IPS DF 4.7 (cell line): ENCODE measurements around the gene ASTE1.
"Not testable (repeated sequence)": the region's sequence is repeated elsewhere in the genome, so short reads cannot be mapped to it uniquely, and the experiment has no call there.

ENCODE experiments used
- DNase-seq: peaks from one replicate; pipeline ENCODE4 v3.0.0-alpha.2; 2013; ENCODE audit warnings: low spot score; ENCODE audit errors: extremely low read depth

Gene ASTE1, protein sequence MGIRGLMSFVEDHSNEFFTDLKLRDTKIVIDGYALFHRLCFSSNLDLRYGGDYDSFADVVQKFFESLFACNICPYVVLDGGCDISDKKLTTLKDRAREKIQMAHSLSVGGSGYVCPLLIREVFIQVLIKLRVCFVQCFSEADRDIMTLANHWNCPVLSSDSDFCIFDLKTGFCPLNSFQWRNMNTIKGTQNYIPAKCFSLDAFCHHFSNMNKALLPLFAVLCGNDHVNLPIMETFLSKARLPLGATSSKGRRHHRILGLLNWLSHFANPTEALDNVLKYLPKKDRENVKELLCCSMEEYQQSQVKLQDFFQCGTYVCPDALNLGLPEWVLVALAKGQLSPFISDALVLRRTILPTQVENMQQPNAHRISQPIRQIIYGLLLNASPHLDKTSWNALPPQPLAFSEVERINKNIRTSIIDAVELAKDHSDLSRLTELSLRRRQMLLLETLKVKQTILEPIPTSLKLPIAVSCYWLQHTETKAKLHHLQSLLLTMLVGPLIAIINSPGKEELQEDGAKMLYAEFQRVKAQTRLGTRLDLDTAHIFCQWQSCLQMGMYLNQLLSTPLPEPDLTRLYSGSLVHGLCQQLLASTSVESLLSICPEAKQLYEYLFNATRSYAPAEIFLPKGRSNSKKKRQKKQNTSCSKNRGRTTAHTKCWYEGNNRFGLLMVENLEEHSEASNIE

DNA sequence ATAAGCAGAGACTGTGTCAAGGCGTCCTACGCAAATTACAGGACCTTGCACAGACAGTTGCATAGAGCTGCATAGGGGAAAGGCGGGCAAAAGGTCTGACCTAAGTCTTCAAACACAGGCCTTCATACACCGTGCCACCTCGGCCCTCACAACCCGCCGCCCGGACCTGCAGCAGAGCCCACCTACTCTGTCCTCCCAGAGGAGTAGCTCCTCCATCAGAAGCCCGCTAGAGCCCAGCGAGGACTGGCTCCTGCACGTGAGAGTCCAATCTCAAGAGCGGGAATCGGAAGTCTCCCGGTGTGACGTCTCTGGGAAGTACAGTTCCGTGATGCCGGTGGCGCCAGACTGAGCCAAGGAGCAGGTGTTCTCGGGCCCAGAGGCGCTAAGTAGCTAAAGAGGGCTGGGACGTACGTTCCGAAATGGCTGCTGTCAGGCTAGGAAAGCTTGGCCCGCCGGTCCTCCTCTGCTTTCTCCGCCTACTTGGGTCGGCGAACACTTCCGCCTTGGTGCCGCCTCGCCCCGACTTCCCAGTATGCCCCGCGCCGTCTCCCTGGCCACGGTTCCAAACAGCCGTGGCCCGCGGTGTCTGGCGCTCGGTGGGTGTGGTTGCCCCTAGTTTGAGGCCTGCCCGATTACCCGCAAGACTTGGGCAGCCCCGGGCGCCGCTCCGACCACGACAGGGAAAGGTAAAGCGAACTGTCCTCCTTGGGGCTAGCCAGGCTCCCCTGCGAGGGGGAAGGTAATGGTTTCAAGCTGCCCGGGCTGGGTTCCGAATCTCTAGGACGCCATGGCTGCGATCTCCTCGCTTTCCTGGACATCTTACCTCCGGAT lies at the start of gene ASTE1, which contains the start of gene NEK11:
Gene ASTE1 (minus strand): TSS at position 505 of the 831 bp plus-strand sequence. CDS start 1,519 bp downstream, outside the sequence.
Gene NEK11 (plus strand): TSS at position 557 of the 831 bp plus-strand sequence. CDS start 2,832 bp downstream, outside the sequence.
- DNase-seq = no peak

DNA sequence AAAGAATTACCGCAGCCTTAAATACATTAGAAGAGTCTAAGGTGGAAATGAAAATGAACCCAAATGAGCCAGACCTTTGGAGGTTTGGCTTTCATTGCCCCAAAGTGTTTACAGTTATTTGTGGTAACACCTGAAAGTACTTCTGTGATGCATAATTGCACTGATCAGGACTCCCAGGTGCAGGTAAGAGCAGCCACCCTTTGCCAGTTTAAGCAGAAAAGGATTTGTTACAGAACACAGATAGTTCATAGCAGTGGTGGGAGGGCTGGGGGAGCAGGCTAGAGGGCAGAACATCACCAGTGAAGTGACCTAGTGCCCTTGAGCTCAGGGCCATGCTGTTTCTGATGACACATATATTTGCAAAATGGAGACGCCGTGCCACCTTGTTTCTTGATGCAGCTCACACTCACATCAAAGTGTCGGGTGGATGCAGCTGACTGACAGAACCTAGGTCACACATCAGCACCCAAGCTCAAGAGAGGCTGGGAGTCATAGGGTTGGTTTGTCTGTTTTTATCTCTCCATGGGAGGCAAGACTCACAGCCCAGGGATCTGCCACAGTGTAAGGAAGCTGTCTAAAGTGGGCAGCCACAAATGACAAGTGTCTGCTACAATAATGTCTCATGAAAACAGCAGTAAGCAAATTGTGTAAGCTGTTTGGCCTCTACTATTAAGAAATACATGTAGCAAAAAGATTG lies 49.2 kb upstream of the ASTE1 start:
- DNase-seq = no peak

DNA sequence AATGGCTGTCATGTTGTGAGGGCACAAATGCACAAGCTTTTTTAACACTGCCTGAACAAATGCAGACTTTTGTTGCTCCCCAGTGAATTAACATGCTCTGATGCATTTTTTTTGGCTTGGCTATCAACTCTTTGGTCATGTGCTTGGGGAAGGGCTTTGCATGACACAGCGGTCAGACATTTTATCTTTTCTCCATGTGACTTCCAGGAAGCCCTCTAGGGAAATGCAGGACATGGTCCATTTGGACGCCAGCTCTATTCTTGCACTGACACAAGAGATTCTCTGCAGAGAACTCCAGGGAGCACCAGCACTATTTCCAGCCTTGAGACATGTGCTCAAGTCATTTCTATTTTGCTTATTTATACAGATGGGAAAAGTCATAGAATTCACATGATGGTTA lies 46.2 kb upstream of the ASTE1 start:
- DNase-seq = no peak

DNA sequence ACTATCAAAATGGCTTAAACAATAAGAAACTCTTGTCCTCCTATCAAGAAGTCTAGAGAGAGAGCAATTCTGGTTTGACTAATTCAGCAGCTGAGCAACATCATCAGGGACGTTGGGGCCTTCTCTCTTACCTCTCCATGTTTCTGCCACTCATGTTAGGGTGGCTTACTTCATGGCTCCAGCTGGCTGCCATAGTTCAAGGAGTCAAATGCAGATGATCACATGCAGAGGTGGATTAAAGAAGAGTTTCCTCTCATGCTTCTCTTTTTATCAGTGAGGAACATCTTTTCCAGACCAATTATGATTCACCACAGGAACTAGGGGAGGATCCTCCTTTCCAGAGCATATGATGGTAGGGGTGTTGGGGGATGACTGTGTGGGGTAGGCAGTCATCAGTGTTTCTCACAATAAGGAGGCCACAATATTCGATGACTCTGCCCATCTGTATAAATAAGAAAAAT lies 45.5 kb upstream of the ASTE1 start:
- no peak for DNase-seq

DNA sequence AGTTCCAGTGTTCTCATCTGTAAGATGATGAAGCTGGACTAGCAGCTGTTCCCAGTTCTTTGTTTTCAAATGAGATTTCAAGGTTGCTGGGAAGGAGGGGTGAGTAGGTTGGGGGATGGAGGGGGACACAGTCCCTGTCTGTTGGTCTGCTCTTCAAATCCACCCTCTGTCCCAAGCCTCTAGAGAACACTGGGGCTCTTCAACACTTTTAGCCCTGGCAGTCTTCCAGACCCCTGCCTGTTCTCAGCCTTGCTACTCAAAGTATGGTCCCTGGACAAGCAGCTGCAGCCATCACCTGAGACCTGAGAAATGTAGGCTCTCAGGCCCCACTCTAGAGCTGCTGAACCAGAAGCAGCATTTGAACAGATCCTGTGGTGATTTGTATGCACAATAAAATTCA lies 41.4 kb upstream of the ASTE1 start:
- DNase-seq = no peak

DNA sequence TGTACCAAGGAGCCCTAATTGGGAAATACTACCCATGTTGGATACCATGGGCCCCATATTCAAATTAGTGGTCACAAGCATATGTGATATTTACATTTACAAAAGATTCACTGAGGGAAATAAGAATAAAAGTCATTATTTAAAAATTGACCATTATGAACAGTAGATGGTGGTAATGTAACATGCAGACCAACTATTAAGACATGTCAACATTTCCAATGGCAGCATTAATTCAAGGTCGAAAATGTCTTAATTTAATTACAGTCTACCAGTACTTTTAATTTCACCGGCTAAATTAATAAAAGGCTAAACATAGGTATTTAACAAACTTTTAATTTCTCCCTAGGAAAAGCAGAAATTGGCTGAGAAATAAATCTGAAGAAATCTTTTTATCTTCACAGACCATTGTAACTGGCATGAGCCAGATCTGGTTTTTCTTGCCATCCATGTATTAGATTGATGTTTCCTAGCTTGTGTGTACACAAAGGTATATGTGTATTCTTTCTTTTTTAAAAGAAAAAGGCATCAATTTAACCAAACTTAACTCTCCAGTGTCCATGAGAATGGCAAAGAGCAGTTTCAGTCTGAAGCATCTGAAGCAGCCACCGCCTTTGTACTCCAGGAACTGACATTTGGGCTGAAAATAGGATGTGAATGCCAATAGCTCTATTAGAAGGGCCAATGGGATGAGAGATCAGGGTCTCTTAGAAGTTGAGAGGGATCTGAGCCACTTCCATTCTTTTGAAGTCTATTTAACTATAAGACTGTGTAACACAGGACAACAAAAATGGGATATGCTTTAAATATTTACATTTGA lies 26.6 kb upstream of the ASTE1 start:
- DNase-seq = no peak

DNA sequence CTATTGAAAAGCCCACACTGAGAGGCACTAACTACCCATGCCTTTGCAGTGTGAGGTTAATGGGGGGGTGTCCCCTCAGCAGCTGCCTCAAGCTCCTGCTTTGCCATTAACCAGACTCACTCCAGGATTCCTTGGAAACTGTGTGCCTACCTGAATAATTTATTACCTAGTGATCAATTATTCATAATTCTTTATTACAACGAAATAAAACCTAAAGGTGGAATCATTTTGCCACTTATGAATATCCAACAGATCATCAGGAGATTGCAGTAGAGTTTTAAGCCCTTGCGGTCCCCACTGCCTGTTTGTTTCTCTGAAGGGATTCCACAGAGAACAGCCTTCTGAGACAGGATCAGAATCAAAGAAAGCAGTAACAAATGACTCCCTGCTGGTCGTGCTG lies 23.4 kb upstream of the ASTE1 start:
- no peak for DNase-seq

DNA sequence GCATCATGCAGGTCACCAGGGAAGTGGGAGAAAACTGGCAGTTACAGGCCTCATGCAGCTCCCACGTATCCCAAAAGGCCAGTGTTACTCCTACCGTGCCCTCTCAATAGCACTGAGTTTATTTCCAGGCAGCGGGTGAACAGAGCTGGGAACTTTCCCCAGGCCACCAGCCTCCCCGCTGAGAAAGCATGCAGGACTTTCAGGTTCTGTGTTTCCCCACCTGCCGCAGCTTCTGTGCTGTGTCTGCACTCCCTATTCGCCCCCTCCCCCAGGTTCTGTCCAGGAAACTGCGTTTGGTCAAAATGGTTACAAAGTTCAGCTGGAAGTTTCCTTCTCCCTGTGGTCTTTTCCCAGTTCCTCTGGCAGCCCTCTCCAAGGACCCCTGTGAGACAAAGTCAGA lies 21.4 kb upstream of the ASTE1 start:
- no peak for DNase-seq

DNA sequence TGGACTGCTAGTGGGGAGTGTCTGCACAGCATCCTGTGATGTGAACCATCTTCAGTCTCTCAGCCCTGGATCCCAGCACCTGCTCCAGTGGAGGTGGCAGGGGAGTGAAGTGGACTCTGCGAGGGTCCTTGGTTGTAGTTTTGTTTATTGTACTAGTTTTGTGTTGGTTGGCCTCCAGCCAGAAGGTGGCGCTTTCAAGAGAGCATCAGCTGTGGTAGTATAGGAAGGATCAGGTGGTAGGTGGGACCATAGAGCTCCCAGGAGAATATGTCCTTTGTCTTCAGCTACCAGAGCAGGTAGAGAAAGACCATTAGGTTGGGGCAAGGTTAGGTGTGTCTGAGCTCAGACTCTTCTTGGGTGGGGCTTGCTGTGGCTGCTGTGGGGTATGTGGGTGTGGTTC lies 21.0 kb upstream of the ASTE1 start:
- no peak for DNase-seq

DNA sequence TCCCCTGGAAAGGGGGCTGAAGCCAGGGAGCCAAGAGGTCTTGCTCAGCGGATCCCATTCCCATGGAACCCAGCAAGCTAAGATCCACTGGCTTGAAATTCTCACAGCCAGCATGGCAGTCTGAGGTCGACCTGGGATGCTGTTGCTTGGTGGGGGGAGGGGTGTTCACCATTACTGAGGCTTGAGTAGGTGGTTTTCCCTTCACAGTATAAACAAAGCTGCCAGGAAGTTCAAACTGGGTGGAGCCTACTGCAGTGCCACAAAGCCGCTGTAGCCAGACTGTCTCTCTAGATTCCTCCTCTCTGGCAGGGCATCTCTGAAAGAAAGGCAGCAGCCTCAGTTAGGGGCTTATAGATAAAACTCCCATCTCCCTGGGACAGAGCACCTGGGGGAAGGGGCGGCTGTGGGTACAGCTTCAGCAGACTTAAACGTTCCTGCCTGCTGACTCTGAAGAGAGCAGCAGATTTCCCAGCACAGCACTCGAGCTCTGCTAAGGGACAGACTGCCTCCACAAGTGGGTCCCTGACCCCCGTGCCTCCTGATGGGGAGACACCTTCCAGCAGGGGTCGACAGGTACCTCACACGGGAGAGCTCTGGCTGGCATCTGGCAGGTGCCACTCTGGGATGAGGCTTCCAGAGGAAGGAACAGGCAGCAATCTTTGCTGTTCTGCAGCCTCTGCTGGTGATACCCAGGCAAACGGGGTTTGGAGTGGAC lies 15.8 kb upstream of the ASTE1 start:
- DNase-seq = not testable (repeated sequence)

DNA sequence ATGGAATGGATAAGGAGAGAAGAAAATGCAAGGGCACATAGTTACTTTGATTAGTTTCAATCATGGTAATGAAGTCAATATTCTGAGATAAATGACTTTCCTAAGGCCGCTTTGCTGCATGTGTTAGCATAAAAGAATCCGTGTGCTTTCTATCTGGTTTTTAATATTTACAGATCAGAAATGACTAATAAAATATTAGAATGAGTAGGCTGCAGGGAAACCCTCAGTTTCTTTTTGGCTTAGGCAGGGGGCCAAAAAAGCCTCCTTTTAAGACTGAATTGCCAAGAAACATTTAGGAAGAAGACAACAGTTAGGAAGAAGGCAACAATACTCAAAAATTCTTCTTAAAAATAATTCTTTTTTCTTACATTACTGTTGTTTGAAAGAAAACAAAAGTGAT lies 11.7 kb upstream of the ASTE1 start:
- no peak for DNase-seq

DNA sequence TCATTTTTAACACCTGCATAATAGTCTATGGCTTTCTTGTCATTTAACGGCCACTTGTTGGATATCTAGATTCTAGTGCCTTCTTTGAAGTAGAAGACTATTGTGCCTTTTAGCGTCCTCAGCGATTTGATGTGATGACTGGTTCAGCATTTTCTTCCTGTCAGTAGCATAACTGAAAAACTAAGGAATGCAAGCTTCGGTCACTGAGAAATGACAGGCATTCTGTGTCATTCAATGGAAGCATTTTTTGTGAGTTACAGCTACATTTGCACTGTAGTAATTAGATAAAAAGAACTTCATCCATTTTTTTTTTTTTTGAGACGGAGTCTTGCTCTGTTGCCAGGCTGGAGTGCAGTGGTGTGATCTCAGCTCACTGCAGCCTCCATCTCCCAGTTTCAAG lies 10.4 kb upstream of the ASTE1 start:
- DNase-seq = no peak

DNA sequence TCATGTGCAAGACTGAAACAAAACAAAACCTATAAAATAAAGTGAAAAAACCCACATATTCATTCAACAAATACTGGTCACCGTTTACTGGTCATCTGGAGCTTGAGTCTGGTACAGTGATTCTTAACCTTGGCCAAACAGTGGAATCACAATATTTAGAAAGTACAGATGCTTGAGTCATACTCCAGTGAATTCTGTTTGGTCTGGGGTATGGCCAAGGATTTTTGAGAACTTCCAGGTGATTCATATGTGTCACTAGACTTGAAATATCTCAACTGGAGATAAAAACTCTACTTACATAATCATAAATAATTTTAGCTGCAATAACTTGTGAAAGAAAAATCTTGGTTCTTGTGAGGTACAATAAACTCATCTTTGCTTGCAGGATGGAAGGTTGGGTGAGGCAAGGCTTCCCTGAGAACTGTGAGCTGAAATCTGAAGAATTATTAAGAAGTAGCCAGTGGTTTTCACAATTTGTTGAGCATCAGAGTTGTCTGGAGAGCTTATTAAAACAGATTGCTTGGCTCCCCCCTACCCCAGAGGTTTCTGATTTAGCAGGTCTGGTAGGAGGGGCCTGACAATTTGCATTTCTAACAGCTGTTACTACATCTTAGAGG lies 9.7 kb upstream of the ASTE1 start:
- DNase-seq = no peak

DNA sequence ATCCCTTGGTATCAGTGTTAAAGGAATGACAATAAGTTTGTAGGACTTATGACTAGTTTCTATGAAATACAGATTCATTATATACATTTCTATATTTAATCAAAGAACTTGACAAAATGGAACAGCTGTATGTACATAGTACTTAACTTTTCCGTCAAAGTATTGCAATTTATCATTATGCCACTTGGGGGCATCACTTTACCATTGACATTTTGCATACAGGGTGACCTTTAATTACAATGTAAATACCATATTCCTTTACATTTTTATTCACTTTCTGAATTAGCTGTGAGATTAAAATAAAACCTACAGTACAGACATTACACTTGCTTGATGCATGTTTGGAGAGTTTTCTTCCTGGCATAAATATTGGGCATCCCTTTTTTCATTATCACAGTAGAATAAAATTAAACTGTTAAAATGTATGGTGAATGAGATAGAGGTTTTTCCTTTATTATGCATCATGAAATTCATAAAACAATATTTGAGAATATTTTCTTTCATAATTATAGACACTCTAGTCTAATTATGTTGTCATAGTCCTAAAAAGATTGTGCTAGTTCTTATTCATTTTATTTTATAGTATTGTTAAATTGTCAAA lies 7.0 kb upstream of the ASTE1 start:
- no peak for DNase-seq

DNA sequence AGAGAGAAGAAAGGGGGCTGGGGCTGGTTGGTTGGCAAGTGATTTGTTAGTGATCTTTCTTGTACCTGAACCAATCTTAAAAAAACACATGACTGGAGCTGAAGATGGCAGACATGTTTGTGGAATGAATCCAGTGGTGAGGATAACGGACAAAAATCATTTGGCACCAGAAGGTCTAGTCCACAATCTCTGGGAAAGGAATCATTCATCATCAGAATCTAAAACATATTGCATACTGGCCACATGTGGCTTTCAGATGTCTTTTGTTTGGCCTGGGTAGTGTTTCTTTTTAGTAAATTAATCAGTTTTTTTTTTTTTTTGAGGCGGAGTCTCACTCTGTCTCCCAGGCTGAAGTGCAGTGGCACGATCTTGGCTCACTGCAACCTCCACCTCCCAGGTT lies 5.0 kb upstream of the ASTE1 start:
- DNase-seq = no peak

DNA sequence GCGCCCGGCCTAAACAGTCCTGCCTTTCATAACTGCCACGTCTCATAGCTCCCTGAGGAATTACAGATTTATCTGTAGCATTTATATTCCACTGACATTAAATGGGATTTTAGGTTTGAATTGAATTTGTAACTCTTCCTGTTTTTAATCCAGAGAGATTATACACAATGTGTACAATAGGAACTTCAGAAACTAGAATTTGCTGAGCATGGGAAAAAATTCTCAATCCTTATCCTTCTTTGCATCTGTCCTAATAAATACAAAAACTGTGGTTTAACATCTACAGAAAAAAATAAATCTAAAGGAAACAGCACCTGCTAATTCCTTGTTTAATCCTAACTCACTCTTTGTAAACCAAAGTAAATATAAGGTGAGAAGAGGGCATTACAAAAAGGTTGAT lies 2.2 kb upstream of the ASTE1 start:
- no peak for DNase-seq

DNA sequence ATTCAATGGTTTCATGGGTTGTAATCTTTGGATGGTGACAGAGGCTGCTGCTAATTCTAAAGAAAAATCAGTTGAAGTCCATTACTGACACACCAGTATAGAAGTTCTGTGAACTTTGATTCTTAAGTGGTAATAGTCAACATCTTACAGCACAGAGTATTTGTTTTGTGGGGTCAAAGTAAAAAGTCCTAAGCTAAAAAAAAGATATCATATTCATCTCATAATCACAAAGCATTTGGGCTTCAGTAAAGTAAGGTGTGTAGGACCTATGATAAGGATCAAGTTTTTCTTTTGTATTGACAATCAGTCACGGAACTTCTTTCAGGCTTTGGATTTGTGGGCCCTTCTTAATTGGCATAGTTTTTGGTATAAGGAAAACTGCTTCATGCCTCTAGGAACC lies 1.1 kb downstream of the ASTE1 start:
- no peak for DNase-seq

DNA sequence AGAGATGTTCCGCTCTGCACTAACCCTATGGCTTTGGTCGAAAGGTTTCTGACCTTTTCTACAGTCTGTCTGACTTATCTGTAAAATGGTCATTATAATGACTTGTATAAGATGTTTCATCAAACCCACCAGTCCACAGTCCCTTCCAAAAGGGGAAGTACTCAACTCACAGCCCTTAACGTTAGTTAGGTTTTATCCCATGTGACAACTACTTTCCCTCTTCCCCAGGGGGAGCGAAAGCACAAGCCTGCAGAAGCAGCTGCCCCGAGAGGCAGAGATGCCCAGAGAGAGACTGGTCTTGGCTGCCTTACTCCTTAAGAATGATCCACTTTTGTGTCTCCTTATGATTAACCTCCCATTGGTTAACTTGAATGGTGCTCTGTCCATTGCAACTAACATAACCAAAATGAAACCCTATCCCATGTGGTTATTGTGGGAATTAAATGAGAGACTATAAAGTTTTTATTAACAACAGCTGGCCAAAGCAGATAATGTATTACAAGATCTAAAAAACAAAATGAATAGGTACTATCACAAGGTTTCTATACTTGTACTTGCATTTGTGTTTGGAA lies 6.4 kb downstream of the ASTE1 start:
- no peak for DNase-seq

DNA sequence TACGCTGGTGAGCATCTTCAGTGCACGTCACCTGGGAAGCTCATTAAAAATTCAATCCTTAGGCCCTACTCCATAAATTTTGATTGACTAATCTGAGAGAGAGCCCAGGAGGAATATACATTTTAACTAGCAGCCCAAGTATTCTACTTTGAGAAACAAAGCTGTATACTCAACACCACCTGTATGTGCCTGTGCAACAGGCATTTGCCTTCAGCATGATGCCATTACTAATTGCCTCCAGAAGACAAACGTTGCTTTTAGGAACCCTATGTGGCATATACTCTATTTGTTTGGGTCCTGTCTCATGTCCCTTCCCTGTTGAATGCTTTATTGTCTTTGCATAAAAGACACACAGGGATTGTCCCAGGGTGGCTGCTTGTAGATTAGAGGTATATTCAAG lies 7.7 kb downstream of the ASTE1 start:
- DNase-seq = no peak
